ENCODE results near the gene MAP3K8.

MAP3K8 gene

DNA sequence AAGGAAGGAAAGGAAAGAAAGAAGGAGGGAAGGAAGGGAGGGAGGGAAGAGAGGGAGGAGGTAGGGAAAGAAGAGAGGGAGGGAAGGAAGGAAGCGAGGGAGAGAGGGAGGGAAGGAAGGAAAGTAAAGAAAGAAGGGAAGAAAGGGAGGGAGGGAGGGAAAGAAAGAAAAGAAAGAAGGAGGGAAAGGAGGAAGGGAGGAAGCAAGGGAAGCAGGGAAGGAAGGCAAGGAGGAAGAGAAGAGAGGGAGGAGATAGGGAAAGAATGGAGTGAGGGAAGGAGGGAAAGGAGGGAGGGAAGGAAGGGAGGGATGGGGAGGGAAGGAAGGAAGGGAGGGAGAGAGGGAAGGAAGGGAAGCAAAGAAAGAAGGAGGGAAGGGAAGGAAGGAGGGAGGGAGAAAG lies 65.8 kb downstream of the MAP3K8 start:
- DNase-seq, result no peak
- no peak for TF ChIP-seq POLR2A (IDR thresholded peaks at IDR 0.05; ENCODE audit: low read length)
- no peak for TF ChIP-seq GATA1 (IDR thresholded peaks at IDR 0.05; ENCODE audit: low read depth, low read length)

DNA sequence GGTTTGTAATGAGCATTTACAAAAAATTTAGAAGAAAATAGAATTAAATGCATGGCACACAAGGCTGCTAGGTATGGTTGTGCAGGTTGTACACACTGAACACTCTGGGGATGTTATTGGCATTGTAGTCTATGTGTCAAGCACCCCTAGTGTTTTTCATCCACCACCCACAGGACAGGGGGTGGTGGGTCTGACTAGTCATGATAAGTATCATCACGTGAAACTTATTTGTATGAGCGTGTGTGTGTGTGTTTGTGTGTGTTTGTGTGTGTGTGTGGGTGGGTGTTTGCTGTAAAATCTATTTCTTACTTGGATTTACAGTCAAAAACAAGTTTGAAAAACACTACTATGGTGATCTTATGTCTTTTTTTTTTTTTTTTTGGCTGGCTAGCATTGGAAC lies 66.5 kb downstream of the MAP3K8 start:
- DNase-seq, result peak in 1 of 2 experiments; percentile 36
- TF ChIP-seq GATA1 (IDR thresholded peaks at IDR 0.05; ENCODE audit: low read depth, low read length) (no peak), POLR2A (IDR thresholded peaks at IDR 0.05; ENCODE audit: low read length) (no peak)

DNA sequence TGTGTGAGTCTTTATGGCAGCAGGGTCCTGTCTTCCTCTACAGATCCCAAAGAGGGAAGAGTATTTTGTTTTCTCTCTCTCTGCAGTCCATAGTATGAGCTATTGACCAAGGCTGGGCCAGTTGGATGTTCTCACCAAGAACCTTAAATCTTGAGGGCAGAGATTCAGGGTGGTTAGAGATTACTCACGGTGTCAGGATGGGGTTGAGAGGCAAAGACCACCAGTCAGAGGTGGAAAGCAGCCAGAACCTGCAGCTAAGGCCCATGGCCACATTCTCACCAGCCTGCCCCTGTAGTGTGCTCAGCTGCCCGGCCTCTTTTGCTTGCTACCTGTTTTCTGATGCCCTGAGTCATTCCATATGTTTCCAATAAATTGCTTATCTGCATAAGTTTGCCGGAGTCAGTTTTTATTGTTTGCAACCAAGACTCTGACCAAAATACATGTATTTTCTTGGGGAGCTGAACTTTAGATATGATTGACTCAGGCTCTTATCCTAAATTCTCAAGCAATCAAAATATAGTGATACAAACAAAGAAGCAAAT lies 67.0 kb downstream of the MAP3K8 start:
- TF ChIP-seq GATA1 (IDR thresholded peaks at IDR 0.05; ENCODE audit: low read depth, low read length) (no peak), POLR2A (IDR thresholded peaks at IDR 0.05; ENCODE audit: low read length) (no peak)

DNA sequence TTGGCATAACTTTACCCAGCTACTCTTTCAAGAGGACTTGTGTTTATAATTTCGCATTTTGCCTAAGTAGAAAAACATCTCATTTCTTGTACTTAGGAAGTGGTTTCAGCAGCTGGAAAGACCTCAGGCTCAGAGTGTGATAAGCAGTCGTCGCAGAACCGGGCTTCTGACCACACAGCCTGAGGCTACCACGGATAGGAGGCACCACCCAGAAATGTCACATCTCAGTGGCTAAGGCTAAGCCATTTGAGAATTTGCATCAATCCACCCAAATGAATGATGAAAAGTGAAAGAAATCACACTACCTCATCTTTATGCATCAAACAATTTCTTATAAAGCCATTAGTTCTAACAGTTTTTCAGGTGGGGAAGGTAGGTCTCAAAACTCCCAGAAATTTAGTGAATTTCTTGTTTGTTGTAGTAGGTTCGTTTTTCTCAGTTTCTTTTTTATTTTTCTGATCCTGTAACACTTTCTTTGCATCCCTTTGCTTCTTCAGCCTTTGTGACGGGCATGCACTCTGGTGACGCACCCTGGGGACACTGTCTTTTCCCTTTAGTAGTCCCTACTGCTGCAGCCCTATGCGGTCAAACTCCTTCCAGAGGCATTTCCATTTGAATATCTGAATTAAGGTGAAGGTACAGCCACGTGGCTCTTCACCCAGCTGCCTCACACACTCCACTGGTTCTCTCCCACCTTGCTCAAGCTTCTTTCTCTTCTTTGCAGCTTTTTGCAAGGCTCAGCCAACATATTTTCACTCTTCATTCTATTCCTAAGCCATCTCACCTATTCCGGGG lies 68.5 kb downstream of the MAP3K8 start:
- DNase-seq, result peak; percentile 86 to 87
- peak; percentile 28 for TF ChIP-seq POLR2A (IDR thresholded peaks at IDR 0.05; ENCODE audit: low read length)
- TF ChIP-seq GATA1 (IDR thresholded peaks at IDR 0.05; ENCODE audit: low read depth, low read length), result no peak

More for the DNA sequence above, 67.0 kb downstream of the MAP3K8 start:
- peak in 1 of 2 experiments; percentile 18 for DNase-seq

DNA sequence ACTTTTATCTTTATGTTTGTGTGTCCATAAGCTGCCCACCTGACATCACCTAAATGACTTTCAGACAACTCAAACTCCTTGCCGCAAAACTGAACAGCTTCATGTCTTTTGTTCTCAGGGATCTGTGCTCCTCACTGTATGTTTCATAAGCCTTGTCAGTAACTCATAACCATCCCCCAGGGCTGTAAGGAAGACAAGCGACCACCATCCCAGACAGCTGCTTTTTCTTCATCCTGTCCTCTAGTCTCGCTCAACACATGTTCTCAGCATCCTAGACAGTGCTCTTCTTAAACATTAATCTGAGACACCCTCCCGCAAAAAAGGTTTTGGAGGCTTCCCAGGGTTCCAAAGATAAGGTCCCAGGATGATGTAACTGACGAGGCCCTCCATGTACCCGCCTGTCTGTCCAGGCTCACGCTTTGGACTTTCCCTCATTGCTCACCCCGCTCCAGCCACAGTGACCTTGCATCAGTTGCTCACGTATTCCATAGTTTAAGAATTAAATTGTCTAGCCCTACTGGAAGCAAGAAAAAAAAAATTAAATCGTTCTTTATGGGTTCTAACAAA lies 69.8 kb downstream of the MAP3K8 start:
- TF ChIP-seq GATA1 (IDR thresholded peaks at IDR 0.05; ENCODE audit: low read depth, low read length) (no peak), POLR2A (IDR thresholded peaks at IDR 0.05; ENCODE audit: low read length) (no peak)

DNA sequence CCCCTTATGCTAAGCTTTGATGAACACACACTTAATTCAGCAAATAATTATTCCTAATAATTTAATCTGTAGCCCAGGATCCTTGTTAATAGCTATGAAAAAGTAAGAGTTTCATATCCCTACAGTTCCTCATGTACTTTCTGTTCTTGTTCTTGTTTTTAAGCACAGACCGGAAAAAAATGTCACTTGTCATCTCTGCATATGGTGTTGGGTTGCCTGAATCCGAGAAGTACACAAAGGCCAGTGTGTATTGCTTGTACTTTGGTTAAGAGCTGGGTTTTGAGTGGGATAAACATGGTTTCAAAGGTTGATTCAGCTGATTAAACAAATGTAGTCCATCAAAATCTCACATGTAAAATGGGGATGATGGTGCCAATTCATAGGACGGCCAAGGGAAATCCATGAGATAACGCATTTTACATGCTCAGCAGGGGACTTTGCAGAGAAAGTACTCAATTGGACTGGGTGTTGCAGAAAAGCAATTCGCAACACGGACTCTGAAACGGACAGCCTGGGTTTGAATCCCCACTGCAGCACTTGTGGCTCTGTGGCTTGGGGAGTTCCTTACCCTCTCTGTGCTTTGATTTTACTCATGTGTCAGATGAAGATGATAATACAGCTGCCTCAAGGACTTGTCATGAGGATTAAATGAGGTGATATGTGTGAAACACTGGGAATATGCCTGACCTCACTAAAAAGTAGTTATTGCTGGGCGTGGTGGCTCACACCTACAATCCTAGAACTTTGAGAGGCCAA lies 71.7 kb downstream of the MAP3K8 start:
- no peak for TF ChIP-seq POLR2A (IDR thresholded peaks at IDR 0.05; ENCODE audit: low read length)
- TF ChIP-seq GATA1 (IDR thresholded peaks at IDR 0.05; ENCODE audit: low read depth, low read length), result no peak
- peak in 1 of 2 experiments; percentile 11 for DNase-seq

More for the DNA sequence above, 69.8 kb downstream of the MAP3K8 start:
- peak; percentile 69 to 76 for DNase-seq

DNA sequence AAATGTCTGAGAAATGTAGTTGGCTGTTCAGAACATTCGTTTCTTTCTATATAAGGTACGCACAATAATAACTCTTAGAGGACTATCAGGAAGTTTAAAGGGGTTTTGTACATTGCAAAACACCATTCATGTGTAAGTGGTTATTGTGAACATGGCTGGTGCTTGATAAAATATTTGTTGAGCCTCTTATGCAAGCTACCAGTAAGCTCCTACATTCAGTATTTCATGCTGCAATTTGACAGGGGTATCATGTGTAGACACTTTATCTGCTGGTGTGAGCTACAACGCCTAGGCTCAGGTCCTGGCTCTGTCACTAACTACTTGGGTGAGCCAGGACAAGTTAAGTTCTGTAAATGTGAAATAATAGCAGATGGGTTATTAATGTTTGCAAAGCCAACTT lies 75.5 kb downstream of the MAP3K8 start:
- DNase-seq, result peak in 1 of 2 experiments; percentile 22
- TF ChIP-seq POLR2A (IDR thresholded peaks at IDR 0.05; ENCODE audit: low read length) (no peak), GATA1 (IDR thresholded peaks at IDR 0.05; ENCODE audit: low read depth, low read length) (no peak)

DNA sequence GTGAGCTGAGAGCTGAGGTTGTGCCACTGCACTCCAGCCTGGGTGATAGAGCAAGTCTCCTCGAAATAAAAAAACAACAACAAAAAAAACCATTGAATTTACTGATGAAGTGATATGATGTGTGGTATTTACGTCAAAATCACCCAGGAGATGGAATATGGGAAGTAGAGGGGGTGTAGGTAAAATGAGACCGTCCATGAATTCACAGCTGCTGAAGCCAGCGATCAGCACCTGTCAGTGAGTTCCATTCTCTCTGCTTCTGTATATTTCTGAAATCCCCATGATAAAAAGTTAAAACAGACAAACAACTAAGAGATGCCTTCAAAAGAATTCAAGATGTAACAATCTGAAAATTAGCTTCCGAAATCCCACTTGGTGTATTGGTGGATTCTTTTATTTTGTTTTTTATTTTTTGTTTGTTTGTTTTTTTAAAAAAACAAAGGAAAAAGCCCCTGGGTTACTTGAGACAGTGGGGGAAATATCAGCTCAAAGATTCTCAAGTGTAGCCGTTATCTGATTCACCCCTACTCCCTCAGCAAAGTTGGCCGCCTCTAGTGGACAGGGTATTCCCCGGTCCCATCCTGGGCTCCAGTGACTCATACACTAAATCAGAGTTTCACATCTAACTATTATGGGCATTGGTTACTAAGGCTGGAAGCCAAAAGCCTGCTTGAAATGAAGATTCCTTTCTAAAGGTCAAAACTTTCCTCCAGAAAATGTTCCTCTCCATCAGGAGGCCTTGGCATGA lies 76.4 kb downstream of the MAP3K8 start:
- DNase-seq, result peak; percentile 50 to 55
- TF ChIP-seq GATA1 (IDR thresholded peaks at IDR 0.05; ENCODE audit: low read depth, low read length) (no peak), POLR2A (IDR thresholded peaks at IDR 0.05; ENCODE audit: low read length) (no peak)

DNA sequence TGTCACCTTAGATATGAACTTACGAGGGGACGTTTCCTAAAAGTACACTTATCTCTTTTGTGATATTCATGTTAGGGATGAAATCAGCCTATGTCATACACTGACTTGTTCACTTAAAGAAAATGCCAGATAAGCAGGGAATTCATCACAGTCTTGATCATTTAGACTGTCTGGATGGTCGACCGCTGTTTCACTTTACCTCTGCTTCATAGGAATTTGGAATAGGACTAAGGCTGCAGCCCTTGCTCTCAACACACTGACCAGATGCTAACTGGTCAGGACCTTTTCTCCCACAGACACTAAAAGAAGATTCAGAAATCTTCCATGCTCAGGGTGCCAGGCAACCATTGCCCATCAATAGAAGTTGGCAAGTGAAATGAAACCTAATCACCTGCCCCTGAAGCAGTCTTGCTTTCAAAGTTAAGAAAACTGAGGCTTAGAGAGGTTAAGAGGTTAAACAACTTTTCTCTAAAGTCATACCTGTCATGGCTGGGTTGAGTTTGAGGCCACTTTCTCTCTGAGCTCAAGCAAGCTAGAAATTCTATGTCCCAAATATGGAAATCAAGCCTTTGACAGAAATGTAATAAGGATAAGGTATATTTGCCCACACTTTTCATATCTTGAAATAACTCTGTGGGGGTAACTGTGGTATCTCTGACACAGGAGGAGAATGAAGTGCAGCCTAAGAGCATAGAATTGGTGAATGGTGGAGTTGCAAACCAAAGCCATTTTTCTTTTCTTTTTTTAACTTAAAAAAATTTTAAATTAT lies 77.1 kb downstream of the MAP3K8 start:
- DNase-seq, result no peak
- TF ChIP-seq POLR2A (IDR thresholded peaks at IDR 0.05; ENCODE audit: low read length) (no peak), GATA1 (IDR thresholded peaks at IDR 0.05; ENCODE audit: low read depth, low read length) (no peak)
